WTC11 (cell line): Measurements from ENCODE around the gene STON1. TPM values are rescaled to one million over a fixed set of nuclear protein-coding genes. Genes with fewer than 3 reads are reported as not detected.

Experiments used
- ATAC-seq: fragments of 200-7000 bp; cut with Tn5 transposase; 2 replicates; pipeline ENCODE4 v1.10.0; 2021; ENCODE audit warnings: mild to moderate bottlenecking, moderate library complexity
- CTCF ChIA-PET: fragments of 300-600 bp; sonication (Branson Sonifier 250); formaldehyde crosslinking; loops from one replicate; lab custom pipeline; 2021; ENCODE audit warnings: antibody characterized with exemption; lab: Charles Lee
- POLR2A ChIA-PET: fragments of 350-600 bp; sonication (Branson Sonifier 250); formaldehyde crosslinking; loops from one replicate; lab custom pipeline; 2021; ENCODE audit warnings: antibody characterized with exemption; lab: Charles Lee
- DNase-seq: peaks from one replicate; pipeline ENCODE4 v3.0.0; 2021; ENCODE audit warnings: low spot score
- H3K27ac Mint-ChIP-seq: 2 replicates; pipeline ENCODE4 v1.8.0; 2021; ENCODE audit warnings: mixed read lengths
- H3K27me3 Mint-ChIP-seq: 2 replicates; pipeline ENCODE4 v1.8.0; 2021; ENCODE audit warnings: low read depth, mild to moderate bottlenecking, moderate library complexity, mixed read lengths
- H3K36me3 Mint-ChIP-seq: 2 replicates; pipeline ENCODE4 v1.8.0; 2021; ENCODE audit warnings: mixed read lengths
- H3K4me1 Mint-ChIP-seq: 2 replicates; pipeline ENCODE4 v1.8.0; 2022; ENCODE audit warnings: mixed read lengths
- H3K4me3 Mint-ChIP-seq: 2 replicates; pipeline ENCODE4 v1.8.0; 2021; ENCODE audit warnings: mild to moderate bottlenecking, moderate library complexity, mixed read lengths
- H3K9me3 Mint-ChIP-seq: 2 replicates; pipeline ENCODE4 v1.8.0; 2021; ENCODE audit warnings: mixed read lengths
- AR ChIP-seq: fragments of 250-450 bp; sonication (Bioruptor Pico); IDR thresholded peaks from 2 replicates; pipeline ENCODE4 v1.9.0; 2021; ENCODE audit warnings: mild to moderate bottlenecking
- ATF1 ChIP-seq: sonication (generic); formaldehyde crosslinking; IDR thresholded peaks from 2 replicates; pipeline ENCODE4 v1.8.1; 2023; ENCODE audit warnings: mild to moderate bottlenecking, moderate library complexity, missing genetic modification reagents
- CDX4 ChIP-seq: fragments of 250-450 bp; sonication (Bioruptor Pico); IDR thresholded peaks from 2 replicates; pipeline ENCODE4 v1.9.0; 2021; ENCODE audit warnings: moderate library complexity, mild to moderate bottlenecking, inconsistent platforms, borderline replicate concordance
- CREB1 ChIP-seq: sonication (generic); formaldehyde crosslinking; IDR thresholded peaks from 2 replicates; pipeline ENCODE4 v1.8.0; 2023; ENCODE audit warnings: mild to moderate bottlenecking, missing genetic modification reagents
- E2F4 ChIP-seq: sonication (generic); formaldehyde crosslinking; IDR thresholded peaks from 2 replicates; pipeline ENCODE4 v1.8.1; 2022; ENCODE audit warnings: low read depth, mild to moderate bottlenecking, moderate library complexity, missing genetic modification reagents, borderline replicate concordance
- E2F5 ChIP-seq: sonication (generic); formaldehyde crosslinking; IDR thresholded peaks from 2 replicates; pipeline ENCODE4 v1.8.1; 2022; ENCODE audit warnings: mild to moderate bottlenecking, moderate library complexity, missing genetic modification reagents
- ELF4 ChIP-seq: sonication (generic); formaldehyde crosslinking; IDR thresholded peaks from 2 replicates; pipeline ENCODE4 v1.8.1; 2022; ENCODE audit warnings: low read depth, mild to moderate bottlenecking, moderate library complexity, missing genetic modification reagents
- FOXP4 ChIP-seq: sonication (generic); formaldehyde crosslinking; IDR thresholded peaks from 2 replicates; pipeline ENCODE4 v1.8.0; 2022; ENCODE audit warnings: mild to moderate bottlenecking, missing genetic modification reagents
- GRHL2 ChIP-seq: fragments of 250-450 bp; sonication (Bioruptor Pico); IDR thresholded peaks from 2 replicates; pipeline ENCODE4 v1.8.0; 2022; ENCODE audit warnings: mild to moderate bottlenecking, moderate library complexity; ENCODE audit not compliant: insufficient replicate concordance, severe bottlenecking
- HMGA2 ChIP-seq: fragments of 250-450 bp; sonication (Bioruptor Pico); IDR thresholded peaks from 2 replicates; pipeline ENCODE4 v1.4.0; 2021; ENCODE audit warnings: mild to moderate bottlenecking, moderate library complexity
- HMGXB4 ChIP-seq: sonication (generic); formaldehyde crosslinking; IDR thresholded peaks from 2 replicates; pipeline ENCODE4 v1.8.1; 2023; ENCODE audit warnings: mild to moderate bottlenecking, moderate library complexity, missing genetic modification reagents
- IRF2 ChIP-seq: sonication (generic); formaldehyde crosslinking; IDR thresholded peaks from 2 replicates; pipeline ENCODE4 v1.8.0; 2022; ENCODE audit warnings: low read depth, missing genetic modification reagents, borderline replicate concordance
- NFATC4 ChIP-seq: fragments of 250-450 bp; sonication (Bioruptor Pico); IDR thresholded peaks from 2 replicates; pipeline ENCODE4 v1.9.0; 2021; ENCODE audit warnings: mild to moderate bottlenecking
- NFE2L1 ChIP-seq: sonication (generic); formaldehyde crosslinking; IDR thresholded peaks from 2 replicates; pipeline ENCODE4 v1.8.1; 2023; ENCODE audit warnings: missing genetic modification reagents
- NFYB ChIP-seq: sonication (generic); formaldehyde crosslinking; conservative IDR thresholded peaks from 2 replicates; pipeline ENCODE4 v1.8.0; 2022; ENCODE audit warnings: low read depth, missing genetic modification reagents
- NR1H2 ChIP-seq: sonication (generic); formaldehyde crosslinking; IDR thresholded peaks from 2 replicates; pipeline ENCODE4 v1.9.0; 2021; ENCODE audit warnings: mild to moderate bottlenecking, moderate library complexity, missing genetic modification reagents
- OVOL2 ChIP-seq: fragments of 250-450 bp; sonication (Bioruptor Pico); IDR thresholded peaks from 2 replicates; pipeline ENCODE4 v1.9.0; 2021; ENCODE audit warnings: mild to moderate bottlenecking, borderline replicate concordance
- SMAD4 ChIP-seq: sonication (generic); formaldehyde crosslinking; IDR thresholded peaks from 2 replicates; pipeline ENCODE4 v1.8.0; 2022; ENCODE audit warnings: mild to moderate bottlenecking, missing genetic modification reagents
- ZNF219 ChIP-seq: sonication (generic); formaldehyde crosslinking; IDR thresholded peaks from 2 replicates; pipeline ENCODE4 v1.8.0; 2023; ENCODE audit warnings: missing genetic modification reagents, mild to moderate bottlenecking, borderline replicate concordance
- ZNF232 ChIP-seq: sonication (generic); formaldehyde crosslinking; IDR thresholded peaks from 2 replicates; pipeline ENCODE4 v1.8.0; 2022; ENCODE audit warnings: mild to moderate bottlenecking, missing genetic modification reagents
- ZNF317 ChIP-seq: sonication (generic); formaldehyde crosslinking; IDR thresholded peaks from 2 replicates; pipeline ENCODE4 v1.8.1; 2023; ENCODE audit warnings: low read depth, mild to moderate bottlenecking, moderate library complexity, missing genetic modification reagents, borderline replicate concordance
- ZNF671 ChIP-seq: fragments of 250-450 bp; sonication (Bioruptor Pico); IDR thresholded peaks from 2 replicates; pipeline ENCODE4 v1.8.0; 2021; ENCODE audit warnings: mild to moderate bottlenecking
- ZSCAN18 ChIP-seq: fragments of 250-450 bp; sonication (Bioruptor Pico); IDR thresholded peaks from 2 replicates; pipeline ENCODE4 v2.1.2; 2022; ENCODE audit warnings: mild to moderate bottlenecking, moderate library complexity
- total RNA-seq: library from RNA; stranded (reverse); gene quantifications from 3 replicates; pipeline ENCODE4 v1.2.3, GENCODE V29; 2021

Gene STON1
- total RNA-seq, 1 experiment from 2014 or later = 11.0 TPM

- TF ChIP-seq GRHL2 (CRISPR knock-in tag) (no peak), NFATC4 (no peak)
Measured at GRCh38 chr2:48578313-48578712, 48.4 kb downstream of the STON1 start (continued).

- CTCF ChIA-PET = no interaction called here
- Mint-ChIP-seq H3K27me3 (peaks cover 16% of the 10 kb centered on the region), H3K36me3 (peaks cover 26% of the 10 kb centered on the region)
Measured at GRCh38 chr2:48583961-48584360, 54.0 kb downstream of the STON1 start.

GRCh38 chr2:48584551-48584950 is 54.6 kb downstream of the STON1 start:
- CTCF ChIA-PET = no interaction called here
- peak overlapping the region; percentile 81 for H3K27ac Mint-ChIP-seq
- ATAC-seq = no peak
- no peaks in the 10 kb centered on the region for H3K9me3 Mint-ChIP-seq
- DNase-seq = no peak
- peaks cover 16% of the 10 kb centered on the region for H3K27me3 Mint-ChIP-seq
- no peak overlapping the region for H3K4me3 Mint-ChIP-seq
- H3K36me3 Mint-ChIP-seq = peaks cover 26% of the 10 kb centered on the region
- POLR2A ChIA-PET = no interaction called here
- peaks cover 37% of the 10 kb centered on the region for H3K4me1 Mint-ChIP-seq
- TF ChIP-seq AR (CRISPR knock-in tag) (no peak), ELF4 (no peak), ZNF232 (CRISPR knock-in tag) (no peak), CDX4 (CRISPR knock-in tag) (no peak), HMGXB4 (no peak)

More at GRCh38 chr2:48583961-48584360, 54.0 kb downstream of the STON1 start:
- no peak for ATAC-seq
- no peak overlapping the region for H3K27ac Mint-ChIP-seq
- peaks cover 33% of the 10 kb centered on the region for H3K4me1 Mint-ChIP-seq
- H3K4me3 Mint-ChIP-seq = no peak overlapping the region
- no peak for DNase-seq
- POLR2A ChIA-PET = no interaction called here
- TF ChIP-seq NR1H2 (CRISPR knock-in tag) (no peak), E2F4 (CRISPR knock-in tag) (no peak), ATF1 (no peak), IRF2 (no peak), ZNF671 (CRISPR knock-in tag) (no peak), E2F5 (no peak), HMGA2 (CRISPR knock-in tag) (no peak), NFE2L1 (no peak), NFYB (no peak), SMAD4 (CRISPR knock-in tag) (no peak), ZSCAN18 (CRISPR knock-in tag) (no peak), ZNF317 (no peak), CREB1 (CRISPR knock-in tag) (no peak), OVOL2 (CRISPR knock-in tag) (no peak), FOXP4 (no peak), ELF4 (no peak), ZNF219 (CRISPR knock-in tag) (no peak)
- H3K9me3 Mint-ChIP-seq = no peaks in the 10 kb centered on the region
